GM04503 (cell line): ENCODE results near the gene CPNE1.

ENCODE experiments used
- DNase-seq: peaks from one replicate; pipeline ENCODE4 v3.0.0-alpha.2; 2012; ENCODE audit warnings: low read depth

CPNE1 gene

GRCh38 chr20:35653893-35654292 is 10.8 kb downstream of the CPNE1 start:
- DNase-seq: no peak

DNA sequence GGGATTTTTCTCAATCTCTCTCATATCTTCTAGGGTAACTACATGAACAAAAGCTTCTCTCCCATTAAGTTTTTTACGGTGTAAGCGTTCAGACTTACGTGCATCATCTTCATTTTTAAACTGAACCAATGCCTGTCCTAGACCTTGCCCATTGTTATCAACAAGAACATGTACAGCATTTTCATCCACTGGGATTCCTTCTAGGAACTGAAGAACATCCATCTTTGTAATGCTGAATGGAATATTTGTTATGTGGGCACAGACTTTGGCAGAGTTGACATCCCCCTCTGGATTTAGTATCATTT is 11.3 kb downstream of the CPNE1 start:
- DNase-seq: no peak

DNA sequence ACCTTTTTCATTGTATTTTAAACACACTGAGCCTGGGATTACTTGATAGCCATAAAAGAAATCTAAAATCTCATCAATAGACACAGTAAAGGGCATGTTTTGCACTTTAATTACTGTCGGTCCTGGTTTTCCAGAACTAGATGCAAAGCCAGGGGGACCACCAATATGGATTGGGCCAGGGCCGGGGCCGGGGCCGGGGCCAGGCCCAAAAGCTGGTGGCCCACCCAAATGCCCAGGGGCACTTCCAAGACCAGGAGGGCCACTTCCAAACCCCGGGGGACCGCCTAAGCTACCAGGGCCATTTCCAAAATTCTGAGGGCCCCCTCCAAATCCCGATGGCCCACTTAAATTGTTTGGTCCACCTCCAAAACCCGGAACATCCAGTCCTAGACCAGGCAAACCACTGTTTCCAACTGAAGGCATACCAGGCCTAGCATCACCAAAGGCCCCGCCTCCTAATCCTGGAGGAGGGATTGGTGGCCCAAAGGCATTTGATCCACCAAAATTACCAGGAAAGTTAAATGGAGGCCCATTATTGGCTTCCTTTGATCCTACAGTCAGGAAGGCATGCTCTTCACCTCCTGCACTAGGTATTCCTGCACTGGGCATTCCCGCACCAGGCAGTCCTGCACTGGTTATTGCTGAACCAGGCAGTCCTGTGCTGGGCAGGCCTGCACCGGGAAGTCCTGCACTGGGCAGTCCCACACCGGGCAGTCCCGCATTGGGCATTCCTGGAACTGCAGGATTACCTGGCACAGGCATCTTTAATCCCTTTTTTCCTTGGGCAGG is 11.9 kb downstream of the CPNE1 start:
- DNase-seq: no peak

- no peak for DNase-seq
These were observed 12.7 kb downstream of the CPNE1 start for GRCh38 chr20:35651958-35652357.

GRCh38 chr20:35650632-35651031 is 14.1 kb downstream of the CPNE1 start:
- DNase-seq: no peak

GRCh38 chr20:35648836-35649235 is 15.9 kb downstream of the CPNE1 start:
- no peak for DNase-seq

DNA sequence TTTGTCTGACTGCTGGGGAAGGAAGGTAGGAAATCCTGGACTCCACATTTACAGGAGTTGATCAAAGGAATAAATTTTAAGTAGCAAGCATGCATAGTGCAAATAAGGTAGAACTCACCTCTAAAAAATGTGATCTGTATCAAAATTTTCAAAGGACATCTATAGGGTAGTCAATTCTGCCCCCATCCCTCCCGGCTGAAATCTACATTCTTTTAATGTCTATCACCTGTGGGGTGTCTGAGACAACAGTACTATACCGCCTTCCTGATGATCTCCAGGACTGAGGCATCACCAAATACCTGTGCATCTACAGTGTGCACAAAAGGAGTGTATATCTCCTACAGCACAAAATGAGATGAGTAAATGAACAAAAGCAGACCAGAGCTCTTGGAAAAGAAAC is 19.9 kb downstream of the CPNE1 start:
- no peak for DNase-seq

DNA sequence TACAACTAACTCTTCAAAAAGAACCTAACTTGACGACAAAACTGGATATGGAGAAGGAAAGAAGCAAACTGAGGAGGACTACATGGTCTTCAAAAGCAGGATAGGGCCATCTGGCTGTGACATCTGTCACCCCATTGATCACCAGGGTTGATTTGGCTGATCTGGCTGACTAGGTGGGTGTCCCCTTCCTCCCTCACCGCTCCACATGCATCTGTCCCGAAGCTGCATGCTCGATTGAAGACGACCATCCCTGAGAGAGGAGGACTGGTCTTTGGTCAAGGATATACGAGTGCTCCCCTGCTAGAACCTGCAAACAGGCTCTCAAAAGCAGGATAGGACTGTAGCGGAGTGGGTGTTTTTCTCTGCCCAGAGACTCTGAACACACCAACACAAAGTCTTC is 21.7 kb downstream of the CPNE1 start:
- no peak for DNase-seq

DNA sequence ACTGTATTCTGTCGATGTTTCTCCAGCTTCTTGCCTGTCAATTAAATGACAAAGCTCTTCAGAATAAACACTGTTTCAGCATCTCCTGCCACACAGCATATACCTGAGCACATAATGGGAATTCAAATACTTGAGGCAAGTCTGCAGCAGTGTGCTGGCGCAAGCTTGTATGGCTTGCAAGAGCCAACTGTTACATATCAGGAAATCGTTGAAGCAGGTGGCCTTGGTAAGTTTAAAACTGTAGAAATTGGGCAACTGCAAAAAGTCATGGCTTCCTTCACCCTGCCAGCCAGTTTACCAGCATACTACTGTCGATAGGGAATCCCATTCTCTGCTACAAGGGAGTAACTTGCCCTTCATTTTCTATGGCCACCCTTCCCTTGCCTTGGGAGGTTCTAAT is 23.0 kb downstream of the CPNE1 start:
- no peak for DNase-seq

DNA sequence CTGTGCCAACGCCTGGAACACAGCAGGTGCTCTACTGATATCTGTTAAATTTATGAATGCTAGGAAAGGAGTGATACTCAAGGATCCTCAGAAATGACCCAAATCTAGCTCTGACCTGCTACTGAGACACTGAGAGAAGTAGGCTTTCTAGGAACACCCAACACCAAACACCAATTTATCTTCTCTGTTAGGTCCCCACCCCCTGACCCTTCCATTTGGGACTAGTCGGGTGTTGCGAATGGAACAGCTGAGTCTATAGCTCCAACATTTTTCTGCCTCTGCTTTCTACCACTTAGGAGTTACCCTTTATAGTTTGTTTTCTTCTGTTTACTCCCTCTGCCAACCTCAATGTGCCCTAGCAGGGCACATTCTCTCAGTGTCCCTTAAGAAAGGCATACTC is 24.0 kb downstream of the CPNE1 start:
- DNase-seq: no peak

DNA sequence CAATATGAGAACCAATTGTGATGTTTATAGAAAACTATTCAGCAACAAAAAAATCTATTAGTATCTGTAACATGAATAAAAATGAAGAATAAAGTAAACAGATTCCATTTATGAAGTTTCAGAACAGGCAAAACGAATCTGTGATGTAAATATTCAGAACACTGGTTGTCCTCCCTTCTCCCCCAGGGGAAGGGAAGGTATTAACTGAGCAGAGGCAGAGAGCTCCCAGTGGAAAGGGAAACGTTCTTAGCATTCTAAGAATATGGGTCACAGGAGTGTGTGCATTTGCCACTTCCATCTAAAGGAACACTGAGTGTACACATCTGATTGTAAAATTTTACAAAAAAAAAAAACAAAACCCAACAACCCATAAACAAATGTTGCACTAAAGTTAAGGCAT is 25.9 kb downstream of the CPNE1 start:
- DNase-seq: no peak

GRCh38 chr20:35637276-35637675 is 27.4 kb downstream of the CPNE1 start:
- DNase-seq: no peak

- no peak for DNase-seq
These were observed 28.6 kb downstream of the CPNE1 start for GRCh38 chr20:35636095-35636494.

- DNase-seq: no peak
These were observed 29.0 kb downstream of the CPNE1 start for GRCh38 chr20:35635652-35636051.

DNA sequence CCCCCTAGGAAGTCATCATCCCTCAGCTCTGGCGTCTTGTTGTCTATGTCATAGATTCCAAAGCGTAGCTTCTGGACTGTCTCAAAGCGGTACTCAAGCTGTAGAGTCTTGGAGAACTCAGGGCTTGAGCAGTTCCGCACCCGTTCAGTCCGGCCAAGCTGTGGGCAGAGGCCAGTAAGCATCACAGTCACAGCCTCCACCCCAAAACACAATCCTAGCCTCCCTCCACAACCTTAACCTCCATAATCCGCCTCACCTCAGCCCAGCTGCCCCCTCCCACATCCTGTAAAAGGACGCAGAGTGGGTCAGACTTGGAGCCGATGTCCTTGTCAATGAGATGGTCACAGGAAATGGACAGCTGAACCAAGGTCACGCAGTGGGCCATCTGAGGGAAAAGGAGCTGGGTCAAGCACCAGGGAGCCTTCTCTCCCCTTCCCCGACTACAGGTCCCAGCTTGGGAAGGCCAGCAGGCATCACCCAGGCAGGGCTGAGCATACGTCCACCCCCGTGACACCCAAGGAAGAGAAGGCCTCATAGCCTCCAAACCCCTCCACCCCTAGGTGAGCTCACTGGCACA is 32.1 kb downstream of the CPNE1 start:
- DNase-seq: no peak

DNA sequence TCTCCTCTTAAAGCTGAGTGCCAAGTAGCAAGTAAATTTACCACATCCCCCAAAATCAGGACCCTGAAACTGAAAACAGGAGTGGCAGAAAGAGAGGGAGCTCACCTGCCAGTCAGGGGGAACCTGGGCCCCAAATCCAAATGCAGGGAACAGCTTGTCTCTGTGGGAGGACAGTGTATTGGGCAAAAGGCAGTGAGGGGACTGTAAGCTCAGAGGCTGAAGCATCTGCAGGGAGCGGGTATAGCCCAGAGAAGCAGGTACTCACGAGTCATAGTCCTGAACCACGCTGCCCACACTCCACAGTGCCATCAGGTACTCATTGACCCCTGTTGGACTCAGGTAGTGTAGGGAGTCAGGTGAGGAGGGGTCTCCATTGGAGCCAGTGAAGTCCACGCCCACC is 34.1 kb downstream of the CPNE1 start:
- DNase-seq: no peak

DNA sequence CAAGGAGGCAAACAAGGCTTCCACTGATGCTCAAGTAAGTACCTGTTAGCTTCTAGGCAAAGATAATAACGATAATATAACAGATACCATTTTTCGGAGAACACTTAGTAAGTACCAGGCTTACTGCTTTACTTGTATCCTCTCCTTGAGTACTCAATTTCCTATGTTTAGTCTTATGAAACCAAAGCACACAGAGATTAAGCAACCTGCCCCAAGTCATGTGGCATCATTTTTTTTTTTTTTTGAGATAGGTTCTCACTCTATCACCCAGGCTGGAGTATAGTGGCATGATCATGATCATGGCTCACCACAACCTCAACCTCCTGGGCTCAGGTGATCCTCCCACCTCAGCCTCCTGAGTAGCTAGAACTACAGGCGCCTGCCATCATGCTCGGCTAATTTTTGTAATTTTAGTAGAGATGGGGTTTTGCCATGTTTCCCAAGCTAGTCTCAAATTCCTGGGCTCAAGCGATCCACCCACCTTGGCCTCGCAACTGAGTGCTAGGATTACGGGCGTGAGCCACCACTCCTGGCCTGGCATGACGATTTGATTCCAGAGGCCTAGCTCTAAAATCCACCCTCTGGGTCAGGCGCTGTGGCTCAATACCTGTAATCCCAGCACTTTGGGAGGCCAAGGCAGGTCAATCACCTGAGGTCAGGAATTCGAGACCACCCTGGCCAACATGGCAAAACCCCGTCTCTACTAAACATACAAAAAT is 35.1 kb downstream of the CPNE1 start:
- DNase-seq: no peak

DNA sequence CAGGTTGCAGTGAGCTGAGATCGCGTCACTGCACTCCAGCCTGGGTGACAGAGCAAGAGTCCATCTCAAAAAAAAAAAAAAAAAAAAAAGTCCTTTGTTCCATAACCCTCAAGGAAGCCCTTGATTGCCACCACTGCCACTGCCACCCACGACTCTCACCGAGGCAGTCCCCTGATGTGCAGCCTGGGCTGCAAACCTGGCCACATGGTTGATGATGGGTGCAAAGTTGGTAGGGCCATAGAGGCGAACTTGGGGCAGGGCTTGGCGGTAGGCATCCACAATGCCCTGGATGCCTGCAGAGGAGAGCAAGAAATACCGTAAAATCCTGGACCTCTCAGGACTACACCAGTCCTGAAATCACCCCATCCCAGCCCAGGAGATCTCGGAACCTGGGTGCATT is 37.6 kb downstream of the CPNE1 start:
- no peak for DNase-seq

DNA sequence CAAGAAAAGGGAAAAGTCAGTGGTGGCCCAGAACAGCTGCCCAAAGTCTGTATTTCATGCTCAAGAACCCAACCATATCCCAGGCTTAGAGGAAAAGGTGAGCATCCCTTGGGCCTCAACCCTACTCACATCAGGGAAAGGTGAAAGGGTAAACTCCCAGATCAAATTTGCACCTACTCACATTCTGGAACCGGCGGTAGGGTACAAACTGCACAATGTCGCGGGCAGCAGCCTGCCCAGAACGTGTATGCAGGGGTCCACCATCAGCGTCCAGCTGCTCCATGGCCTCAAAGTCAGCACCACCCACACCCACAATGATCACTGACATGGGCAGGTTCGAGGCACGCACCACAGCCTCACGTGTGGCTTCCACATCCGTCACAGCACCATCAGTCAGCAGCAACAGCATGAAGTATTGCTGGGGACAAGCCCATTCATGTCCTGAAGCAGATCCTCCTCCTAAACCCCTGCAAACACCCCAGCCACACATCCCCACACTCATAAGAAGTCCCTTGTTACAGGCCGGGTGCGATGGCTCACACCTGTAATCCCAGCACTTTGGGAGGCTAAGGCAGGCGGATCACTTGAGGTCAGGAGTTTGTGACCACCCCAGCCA is 38.2 kb downstream of the CPNE1 start:
- no peak for DNase-seq

GRCh38 chr20:35625584-35626385 is 38.9 kb downstream of the CPNE1 start:
- no peak for DNase-seq

DNA sequence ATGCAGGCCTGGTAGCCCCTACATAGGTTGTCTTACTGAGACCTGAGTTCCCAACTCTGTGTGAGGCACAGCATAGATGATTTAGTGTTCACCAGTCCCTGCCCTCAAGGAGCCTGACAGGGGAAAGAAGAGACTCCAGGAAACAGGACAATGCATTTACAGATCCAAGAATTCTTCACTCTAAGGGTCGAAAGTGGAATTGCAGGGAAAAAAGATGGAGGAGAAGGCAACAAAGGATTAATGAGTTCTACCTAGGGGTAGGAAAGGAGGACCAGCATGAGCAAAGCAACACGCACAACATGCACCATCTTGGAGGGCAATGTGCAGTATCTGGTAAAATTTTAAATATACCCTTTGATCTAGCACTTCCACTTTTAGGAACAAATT is 43.1 kb downstream of the CPNE1 start:
- no peak for DNase-seq

DNA sequence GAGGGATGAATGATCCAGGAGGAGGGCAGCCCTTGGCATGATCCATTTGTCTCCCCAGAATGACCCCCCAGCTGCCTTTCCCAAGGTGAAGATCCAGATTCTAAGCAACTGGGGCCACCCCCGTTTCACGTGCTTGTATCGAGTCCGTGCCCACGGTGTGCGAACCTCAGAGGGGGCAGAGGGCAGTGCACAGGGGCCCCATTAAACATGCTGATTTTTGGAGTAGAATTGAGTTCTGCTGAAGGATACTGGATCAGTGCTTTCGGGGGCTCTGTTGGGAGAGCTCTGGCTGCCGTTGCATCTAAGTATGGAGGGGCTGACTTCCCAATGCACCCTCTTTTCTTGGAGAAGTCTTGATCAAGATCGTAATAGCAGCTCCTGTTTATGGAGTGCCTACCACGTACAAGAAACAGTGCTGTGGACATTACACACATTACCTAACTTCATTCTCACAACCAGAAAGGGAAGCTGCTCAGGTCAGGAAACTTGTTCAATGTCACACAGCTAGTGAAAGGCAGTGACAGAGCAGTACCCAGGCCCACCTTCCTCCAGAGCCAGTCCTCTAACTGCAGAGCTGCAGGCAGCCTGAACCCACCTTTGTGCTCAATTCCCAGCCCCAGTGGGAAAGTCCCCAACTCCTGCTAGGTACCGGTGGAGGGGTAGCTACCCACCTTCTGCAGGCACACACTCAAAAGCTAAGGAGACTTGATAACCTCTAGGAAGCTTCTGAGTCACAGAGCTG is 43.7 kb downstream of the CPNE1 start:
- DNase-seq: no peak
